Uterus (tissue), 2 donors: ENCODE results near the gene ZNF783.

ENCODE experiments used
- CTCF ChIP-seq, 4 experiments: fragments of 200-600 bp in 2 of 4; fragments of 450-650 bp in 2 of 4; sonication (generic) in 2 of 4; IDR thresholded peaks; one replicate each; pipeline ENCODE4 v1.5.1; 2016 to 2019; ENCODE audit warnings: antibody characterized with exemption in 4 of 4, mild to moderate bottlenecking in 2 of 4, moderate library complexity in 1 of 4
- POLR2A ChIP-seq, 2 donors: fragments of 450-650 bp; IDR thresholded peaks; one replicate each; pipeline ENCODE4 v1.6.1; 2016; ENCODE audit warnings: antibody characterized with exemption in 2 of 2, mild to moderate bottlenecking in 1 of 2, moderate library complexity in 1 of 2

GRCh38 chr7:149214020-149214720, 47.8 kb upstream of the ZNF783 start:
- no peak for TF ChIP-seq CTCF (IDR thresholded peaks at IDR 0.05)
- no peak for TF ChIP-seq POLR2A (IDR thresholded peaks at IDR 0.05)
